HG02623 (cell line): ENCODE measurements around the gene MUC4.
"Not testable (repeated sequence)": the region's sequence is repeated elsewhere in the genome, so short reads cannot be mapped to it uniquely, and the experiment has no call there.

Experiments used
- ATAC-seq: cut with Tn5 transposase; IDR thresholded peaks from one replicate; pipeline ENCODE4 v1.9.1; 2021; ENCODE audit warnings: moderate library complexity; ENCODE audit not compliant: unreplicated experiment

Gene MUC4

GRCh38 chr3:195835791-195836190 lies 24.1 kb upstream of the MUC4 start:
- ATAC-seq = no peak

- ATAC-seq = no peak
These were observed 23.2 kb upstream of the MUC4 start for GRCh38 chr3:195834675-195835583.

GRCh38 chr3:195829897-195830254 lies 18.1 kb upstream of the MUC4 start:
- no peak for ATAC-seq

DNA sequence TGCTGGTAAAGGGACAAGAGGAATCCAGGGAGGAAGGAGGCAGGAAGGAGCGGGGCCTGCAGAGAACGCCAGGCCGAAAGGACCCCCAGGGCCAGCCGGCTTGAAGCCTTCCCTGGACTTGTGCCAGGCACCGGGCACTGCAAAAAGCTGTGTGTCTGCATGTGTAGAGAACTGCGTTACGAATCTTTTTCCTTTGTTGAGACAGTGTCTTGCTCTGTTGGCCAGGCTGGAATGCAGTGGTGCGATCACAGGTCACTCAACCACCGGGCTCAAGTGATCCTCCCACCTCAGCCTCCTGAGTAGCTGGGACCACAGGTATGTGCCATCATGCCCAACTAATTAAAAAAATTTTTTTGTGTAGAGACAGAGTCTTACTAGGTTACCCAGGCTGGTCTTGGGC lies 17.0 kb upstream of the MUC4 start:
- ATAC-seq = no peak

DNA sequence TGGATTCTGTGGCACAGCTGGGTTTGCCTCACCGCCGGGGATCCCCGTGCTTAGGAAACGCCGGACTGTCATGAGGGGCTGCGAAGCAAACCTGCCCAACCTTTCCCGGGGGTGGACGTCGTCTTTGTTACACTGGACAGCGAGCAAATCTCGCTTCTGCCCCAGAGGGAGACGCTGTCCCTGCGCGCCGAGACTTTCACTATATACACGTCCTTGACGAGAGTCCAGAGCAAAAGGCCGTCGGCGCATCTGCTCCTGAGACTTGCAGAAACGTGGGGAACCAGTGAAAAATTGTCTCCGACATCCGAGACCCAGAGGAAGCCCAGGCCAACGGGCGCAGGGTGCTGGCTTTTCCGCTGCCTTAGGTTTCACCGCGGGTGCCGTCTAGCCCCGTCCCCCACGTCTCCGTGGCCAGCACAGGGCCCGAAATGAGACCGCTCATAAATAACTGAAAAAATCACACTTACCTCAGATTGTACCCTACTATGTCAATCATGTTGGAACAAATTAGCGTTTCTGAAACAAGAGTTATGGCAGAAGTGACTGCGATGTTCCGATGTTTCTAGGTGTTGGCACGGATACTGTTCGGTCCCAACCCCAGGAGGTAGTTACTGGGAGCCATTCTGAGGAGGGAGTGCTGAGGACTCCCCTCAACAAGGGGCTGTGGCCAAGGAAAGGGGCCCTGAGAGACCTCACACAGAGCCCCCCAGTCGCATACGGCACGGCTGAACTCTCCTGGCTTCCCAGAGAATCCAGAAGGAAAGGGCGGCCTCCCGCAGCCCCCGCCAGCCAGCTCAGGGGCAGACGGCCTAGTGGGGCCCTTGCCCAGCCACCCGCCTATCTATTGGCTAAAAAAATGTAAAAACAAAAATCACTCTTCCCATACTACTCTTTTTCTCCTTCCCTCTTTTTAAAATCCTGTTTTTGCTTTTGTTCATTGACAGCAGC lies 14.4 kb upstream of the MUC4 start:
- ATAC-seq = no peak

DNA sequence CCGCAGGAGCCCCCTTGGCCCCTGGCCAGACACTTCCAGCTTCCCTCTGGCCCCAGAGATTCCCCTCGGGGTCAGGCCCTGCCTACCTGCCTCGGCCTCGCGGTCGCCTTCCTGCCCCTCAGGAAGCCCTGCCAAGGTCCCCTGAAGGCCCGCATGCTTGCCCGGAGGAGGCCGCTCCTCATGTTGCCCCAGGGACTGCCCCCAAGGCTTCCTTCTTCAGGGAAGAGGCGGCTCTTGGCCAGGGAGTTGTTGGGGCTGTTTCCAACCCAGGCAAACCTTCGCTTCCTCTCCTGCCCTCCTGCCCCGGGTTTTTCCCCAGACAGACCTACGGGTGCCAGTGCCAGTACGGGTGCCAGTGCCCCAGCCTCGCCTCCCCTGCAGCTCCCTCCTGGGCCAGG lies 13.5 kb upstream of the MUC4 start:
- ATAC-seq = no peak

DNA sequence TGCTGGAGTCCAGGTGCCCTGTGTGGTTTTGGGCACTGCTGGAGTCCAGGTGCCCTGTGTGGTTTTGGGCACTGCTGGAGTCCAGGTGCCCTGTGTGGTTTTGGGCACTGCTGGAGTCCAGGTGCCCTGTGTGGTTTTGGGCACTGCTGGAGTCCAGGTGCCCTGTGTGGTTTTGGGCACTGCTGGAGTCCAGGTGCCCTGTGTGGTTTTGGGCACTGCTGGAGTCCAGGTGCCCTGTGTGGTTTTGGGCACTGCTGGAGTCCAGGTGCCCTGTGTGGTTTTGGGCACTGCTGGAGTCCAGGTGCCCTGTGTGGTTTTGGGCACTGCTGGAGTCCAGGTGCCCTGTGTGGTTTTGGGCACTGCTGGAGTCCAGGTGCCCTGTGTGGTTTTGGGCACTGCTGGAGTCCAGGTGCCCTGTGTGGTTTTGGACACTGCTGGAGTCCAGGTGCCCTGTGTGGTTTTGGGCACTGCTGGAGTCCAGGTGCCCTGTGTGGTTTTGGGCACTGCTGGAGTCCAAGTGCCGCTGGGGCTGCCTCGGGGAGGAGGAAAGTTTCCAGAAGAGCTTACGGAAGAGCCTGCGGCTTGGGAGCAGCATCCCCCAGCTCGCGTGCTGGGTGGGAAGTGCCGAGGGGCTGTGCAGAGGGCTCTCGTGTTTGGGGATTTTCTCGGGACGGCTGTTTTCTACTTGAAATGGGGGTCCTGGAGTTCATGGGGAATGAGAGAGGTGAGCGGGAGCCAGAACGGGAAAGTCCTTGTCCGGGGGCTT lies 12.9 kb upstream of the MUC4 start:
- not testable (repeated sequence) for ATAC-seq

DNA sequence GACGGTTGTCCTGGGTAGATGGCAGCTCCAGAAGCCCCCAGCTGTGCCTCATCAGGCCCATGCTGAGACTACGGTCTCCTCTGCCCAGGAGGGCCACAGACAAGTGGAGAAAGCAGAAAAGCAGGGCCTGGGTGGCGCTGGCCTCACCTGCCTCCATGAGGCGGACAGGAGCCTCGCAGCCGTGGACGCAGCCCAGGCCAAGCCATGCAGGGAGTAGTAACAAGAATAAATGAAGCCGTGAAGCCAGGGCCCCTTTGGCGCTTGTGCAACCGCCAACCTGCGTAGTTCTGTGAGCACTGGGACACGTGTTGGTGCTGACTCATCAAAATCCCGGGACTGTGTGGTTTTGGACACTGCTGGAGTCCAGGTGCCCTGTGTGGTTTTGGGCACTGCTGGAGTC lies 12.3 kb upstream of the MUC4 start:
- no peak for ATAC-seq

DNA sequence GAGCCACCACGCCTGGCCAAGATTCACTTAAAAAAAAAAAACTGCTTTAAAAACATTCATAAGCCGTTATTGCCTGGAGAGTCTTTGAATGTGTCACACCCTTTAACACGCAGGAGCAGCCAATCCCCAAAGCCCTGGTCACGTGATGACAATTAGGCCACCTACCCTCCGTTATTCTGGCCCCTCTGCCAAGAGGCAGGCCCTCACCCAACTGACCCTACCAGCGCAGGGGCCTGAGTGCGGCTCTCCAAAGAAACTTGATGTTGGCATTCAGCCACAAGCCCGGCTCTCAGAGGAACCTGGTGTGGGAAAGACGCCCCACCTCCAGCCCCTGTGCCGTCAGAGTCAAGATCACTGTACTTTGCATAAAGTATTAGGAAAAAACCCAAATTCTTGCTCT lies 11.6 kb upstream of the MUC4 start:
- no peak for ATAC-seq

DNA sequence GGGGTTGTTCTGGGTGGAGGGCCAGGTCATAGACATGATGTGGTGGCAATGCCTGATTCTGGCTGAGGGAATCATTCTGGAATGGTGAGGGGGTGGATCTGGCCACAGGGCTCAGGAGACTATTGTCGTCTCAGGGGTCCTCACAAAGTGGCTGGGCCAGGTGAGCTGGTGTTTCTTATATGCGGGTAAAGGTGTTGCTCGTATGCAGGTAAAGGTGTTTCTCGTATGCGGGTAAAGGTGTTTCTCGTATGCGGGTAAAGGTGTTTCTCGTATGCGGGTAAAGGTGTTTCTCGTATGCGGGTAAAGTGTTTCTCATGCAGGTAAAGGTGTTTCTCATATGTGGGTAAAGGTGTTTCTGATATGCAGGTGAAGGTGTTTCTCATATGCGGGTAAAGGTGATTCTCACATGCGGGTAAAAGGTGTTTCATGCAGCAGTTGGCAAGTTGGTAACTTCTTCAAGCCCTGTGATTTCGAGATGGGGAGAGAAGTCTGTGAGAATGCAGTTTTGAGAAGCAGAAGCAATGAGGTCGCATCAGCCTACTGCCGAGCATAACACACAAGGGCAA lies 10.5 kb upstream of the MUC4 start:
- no peak for ATAC-seq

DNA sequence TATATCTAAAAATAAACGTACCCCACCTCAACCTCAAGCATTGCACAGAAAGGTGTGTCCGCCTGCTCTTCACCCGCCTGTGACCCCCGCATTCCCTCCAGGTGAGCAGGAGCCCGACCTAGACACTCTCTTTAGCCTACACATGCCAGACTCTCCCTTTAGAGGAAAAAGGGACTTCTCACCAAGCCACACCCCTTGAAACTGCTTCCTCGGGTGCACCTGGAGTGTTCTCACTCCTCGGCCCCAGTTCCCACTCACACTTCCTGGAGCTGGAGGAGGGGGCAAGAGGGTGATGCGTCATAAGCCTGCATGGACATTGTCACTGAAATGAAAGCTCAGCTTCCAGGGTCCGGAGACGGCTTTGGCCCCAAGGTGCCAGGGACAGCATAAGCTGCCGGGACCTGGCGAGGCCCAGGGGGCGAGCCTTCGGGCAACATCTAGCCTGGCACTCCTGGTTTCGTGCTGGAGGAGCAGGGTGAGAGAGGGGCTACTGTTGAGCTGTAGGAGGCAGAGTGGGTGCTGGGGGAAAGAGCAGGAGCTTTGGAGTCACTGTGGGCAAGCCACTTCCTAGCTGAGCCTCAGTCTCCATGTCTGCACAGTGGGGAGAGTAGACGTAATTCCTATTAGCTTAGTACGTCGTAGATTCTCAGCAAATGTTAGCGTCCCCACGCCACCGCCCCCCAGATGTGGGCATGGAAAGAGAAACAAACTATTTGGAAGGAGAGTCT lies 9.8 kb upstream of the MUC4 start:
- ATAC-seq = no peak

DNA sequence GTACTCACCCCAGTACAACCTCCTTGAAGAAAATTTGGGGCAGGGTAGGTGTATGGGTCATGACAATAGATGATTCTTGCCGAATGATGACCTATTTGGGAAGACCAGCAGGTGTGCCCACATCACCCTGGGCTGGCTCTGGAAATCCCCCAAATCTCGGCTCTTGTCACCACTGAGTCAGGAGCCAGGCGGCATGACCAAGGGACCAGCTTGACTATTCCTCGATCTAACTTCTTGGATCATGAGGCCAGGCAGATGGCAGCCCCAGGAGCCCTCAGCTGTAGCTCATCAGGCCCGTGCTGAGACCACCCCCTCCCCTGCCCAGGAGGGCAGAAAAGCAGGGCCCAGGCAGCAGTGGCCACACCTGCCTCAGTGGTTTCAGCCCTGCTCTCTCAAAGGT lies 9.2 kb upstream of the MUC4 start:
- ATAC-seq = no peak

DNA sequence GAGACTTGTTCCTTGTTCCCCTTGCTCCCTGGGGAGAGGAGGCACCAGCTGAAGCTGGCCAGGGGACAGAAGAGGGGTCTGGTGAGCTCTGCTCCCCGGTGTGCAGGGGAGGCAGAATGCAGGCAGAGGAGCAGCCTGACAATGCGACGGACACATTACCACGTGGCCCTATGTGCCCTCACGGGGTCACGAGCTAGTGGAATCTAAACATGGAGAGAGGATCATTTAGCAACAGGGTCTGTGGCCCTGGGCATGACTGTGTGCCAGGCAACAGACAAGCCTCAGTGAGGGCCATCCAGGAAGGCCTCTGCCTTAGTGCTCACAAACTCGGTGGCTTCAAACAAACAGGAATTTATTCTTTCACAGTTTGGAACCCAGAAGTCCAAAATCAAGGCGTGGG lies 8.5 kb upstream of the MUC4 start:
- ATAC-seq = no peak

DNA sequence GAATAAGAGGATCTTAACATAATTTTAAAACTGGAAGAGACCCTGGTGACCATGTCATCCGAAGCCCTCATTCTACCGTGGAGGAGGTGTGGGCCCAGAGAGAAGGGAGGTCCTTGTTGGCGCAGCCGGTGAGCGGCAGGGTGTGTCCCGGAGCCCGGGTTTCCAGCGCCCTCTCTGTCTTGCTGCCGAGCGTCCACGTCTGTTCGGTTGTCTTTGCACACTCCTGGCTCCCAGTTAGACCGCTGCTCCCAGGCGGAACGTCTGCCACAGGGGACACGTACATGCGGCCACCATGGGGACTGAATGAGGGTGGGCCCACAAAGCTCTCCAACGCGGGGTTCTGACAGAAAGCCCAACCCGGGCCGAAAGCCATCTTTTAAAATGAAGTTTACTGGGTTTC lies 6.6 kb upstream of the MUC4 start:
- no peak for ATAC-seq

DNA sequence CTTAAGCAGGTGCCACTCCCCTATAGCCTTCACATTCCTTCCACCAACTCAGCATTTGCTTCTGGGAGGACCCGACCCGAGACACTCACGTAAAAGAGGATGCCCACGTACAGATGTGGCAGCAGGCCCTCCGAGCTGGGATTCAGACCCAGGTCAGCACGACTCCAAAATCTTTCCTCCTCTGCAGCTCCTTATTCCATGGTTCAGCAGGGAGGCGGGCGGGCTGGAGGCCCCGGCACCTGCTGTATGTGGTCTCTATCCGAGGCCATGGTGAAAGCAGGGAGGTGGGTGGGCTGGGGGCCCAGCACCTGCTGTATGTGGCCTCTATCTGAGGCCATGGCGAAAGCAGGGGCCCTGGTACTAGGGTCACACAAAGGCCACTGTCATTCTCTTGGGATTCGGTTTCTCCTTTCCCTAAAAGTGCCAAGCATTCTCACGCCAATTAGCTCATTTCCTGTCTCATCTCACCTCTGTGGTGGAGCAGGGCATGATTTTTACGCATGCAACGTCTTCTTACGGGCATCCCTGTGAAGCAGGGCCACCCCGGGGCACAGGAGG lies 5.9 kb upstream of the MUC4 start:
- ATAC-seq = no peak

GRCh38 chr3:195816276-195816913 lies 4.7 kb upstream of the MUC4 start:
- ATAC-seq = not testable (repeated sequence)

GRCh38 chr3:195815169-195815771 lies 3.5 kb upstream of the MUC4 start:
- ATAC-seq = no peak

- ATAC-seq = no peak
These were observed 2.3 kb upstream of the MUC4 start for GRCh38 chr3:195813916-195814640.
